DMS53 (cell line): ENCODE measurements around the gene ADAMTS14.

ENCODE experiments used
- DNase-seq: peaks from one replicate; lab custom pipeline; 2025; lab: John Stamatoyannopoulos, UW

Gene ADAMTS14

GRCh38 chr10:70692043-70692603, 19.8 kb downstream of the ADAMTS14 start:
- no peak for DNase-seq

GRCh38 chr10:70693619-70694335, 21.5 kb downstream of the ADAMTS14 start:
- no peak for DNase-seq

- no peak for DNase-seq
Observed at GRCh38 chr10:70694418-70695141, 22.3 kb downstream of the ADAMTS14 start.

- DNase-seq: peak; percentile 33
Observed at GRCh38 chr10:70695241-70696030, 23.1 kb downstream of the ADAMTS14 start.

GRCh38 chr10:70698211-70698610, 25.9 kb downstream of the ADAMTS14 start:
- no peak for DNase-seq

GRCh38 chr10:70699063-70699658, 26.9 kb downstream of the ADAMTS14 start:
- DNase-seq: no peak

GRCh38 chr10:70699659-70700174, 27.4 kb downstream of the ADAMTS14 start:
- peak; percentile 78 for DNase-seq

- no peak for DNase-seq
Observed at GRCh38 chr10:70702190-70702763, 30.0 kb downstream of the ADAMTS14 start.

GRCh38 chr10:70704211-70704610, 31.9 kb downstream of the ADAMTS14 start:
- no peak for DNase-seq

- no peak for DNase-seq
Observed at GRCh38 chr10:70705121-70705861, 33.0 kb downstream of the ADAMTS14 start.

GRCh38 chr10:70711177-70711576, 38.9 kb downstream of the ADAMTS14 start:
- no peak for DNase-seq

GRCh38 chr10:70711911-70712310, 39.6 kb downstream of the ADAMTS14 start:
- DNase-seq: no peak

GRCh38 chr10:70714245-70714644, 41.9 kb downstream of the ADAMTS14 start:
- no peak for DNase-seq

- no peak for DNase-seq
Observed at GRCh38 chr10:70714951-70715350, 42.6 kb downstream of the ADAMTS14 start.

GRCh38 chr10:70715853-70716795, 43.8 kb downstream of the ADAMTS14 start:
- peak; percentile 65 for DNase-seq

GRCh38 chr10:70722820-70723424, 50.6 kb downstream of the ADAMTS14 start:
- DNase-seq: no peak

GRCh38 chr10:70723771-70724170, 51.5 kb downstream of the ADAMTS14 start:
- no peak for DNase-seq

- DNase-seq: no peak
Observed at GRCh38 chr10:70726909-70727495, 54.7 kb downstream of the ADAMTS14 start.

GRCh38 chr10:70728328-70728727, 56.0 kb downstream of the ADAMTS14 start:
- no peak for DNase-seq
